Measurements from ENCODE around the gene HYAL2.
A peak's percentile ranks its signal among the peaks of the same experiment; 100 is the strongest.

HYAL2 gene

DNA sequence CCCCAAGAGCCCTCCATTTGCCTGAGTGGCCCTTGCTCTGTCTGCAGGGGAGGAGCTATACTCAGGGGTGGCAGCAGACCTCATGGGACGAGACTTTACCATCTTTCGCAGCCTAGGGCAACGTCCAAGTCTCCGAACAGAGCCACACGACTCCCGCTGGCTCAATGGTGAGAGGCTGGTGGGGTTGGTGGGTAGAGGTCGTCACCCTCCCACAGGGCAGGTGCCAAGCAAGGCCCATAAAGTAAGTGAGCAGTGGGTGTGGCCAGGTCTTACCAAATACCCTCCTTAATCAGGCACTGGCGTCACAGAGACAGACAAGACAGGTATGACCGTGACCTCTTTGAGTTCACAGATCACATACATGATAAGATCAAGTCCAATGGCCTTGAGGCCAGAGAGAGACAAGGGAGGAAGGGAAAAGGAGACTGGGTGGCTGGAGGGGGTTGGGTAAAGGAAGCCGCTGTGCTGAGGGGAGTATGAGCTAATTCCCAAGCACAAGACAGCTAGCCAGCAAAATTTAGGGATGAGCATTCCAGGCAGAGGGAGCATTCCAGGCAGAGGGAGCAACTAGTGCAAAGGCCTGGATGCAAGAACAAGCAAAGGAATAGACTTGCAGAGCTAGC is 51.1 kb downstream of the HYAL2 start:
- TF ChIP-seq, protein P1, sequence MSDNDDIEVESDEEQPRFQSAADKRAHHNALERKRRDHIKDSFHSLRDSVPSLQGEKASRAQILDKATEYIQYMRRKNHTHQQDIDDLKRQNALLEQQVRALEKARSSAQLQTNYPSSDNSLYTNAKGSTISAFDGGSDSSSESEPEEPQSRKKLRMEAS (IDR thresholded peaks at IDR 0.05; ENCODE audit: low read depth, low read length), result no peak
- TF ChIP-seq MYC (IDR thresholded peaks at IDR 0.05; ENCODE audit: low read depth, low read length), result no peak
- no peak for TF ChIP-seq POLR2A (IDR thresholded peaks at IDR 0.05; ENCODE audit: extremely low read depth, insufficient read length)
- TF ChIP-seq, protein P2, sequence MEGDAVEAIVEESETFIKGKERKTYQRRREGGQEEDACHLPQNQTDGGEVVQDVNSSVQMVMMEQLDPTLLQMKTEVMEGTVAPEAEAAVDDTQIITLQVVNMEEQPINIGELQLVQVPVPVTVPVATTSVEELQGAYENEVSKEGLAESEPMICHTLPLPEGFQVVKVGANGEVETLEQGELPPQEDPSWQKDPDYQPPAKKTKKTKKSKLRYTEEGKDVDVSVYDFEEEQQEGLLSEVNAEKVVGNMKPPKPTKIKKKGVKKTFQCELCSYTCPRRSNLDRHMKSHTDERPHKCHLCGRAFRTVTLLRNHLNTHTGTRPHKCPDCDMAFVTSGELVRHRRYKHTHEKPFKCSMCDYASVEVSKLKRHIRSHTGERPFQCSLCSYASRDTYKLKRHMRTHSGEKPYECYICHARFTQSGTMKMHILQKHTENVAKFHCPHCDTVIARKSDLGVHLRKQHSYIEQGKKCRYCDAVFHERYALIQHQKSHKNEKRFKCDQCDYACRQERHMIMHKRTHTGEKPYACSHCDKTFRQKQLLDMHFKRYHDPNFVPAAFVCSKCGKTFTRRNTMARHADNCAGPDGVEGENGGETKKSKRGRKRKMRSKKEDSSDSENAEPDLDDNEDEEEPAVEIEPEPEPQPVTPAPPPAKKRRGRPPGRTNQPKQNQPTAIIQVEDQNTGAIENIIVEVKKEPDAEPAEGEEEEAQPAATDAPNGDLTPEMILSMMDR (IDR thresholded peaks at IDR 0.05; ENCODE audit: low read depth, low read length), result no peak
- DNase-seq (ENCODE audit: low read depth), result no peak
- no peak overlapping the region for H3K4me3 ChIP-seq (ENCODE audit: low read depth, low read length)

GRCh38 chr3:50270422-50271224 is 51.9 kb downstream of the HYAL2 start:
- no peak for DNase-seq (ENCODE audit: low read depth)

DNA sequence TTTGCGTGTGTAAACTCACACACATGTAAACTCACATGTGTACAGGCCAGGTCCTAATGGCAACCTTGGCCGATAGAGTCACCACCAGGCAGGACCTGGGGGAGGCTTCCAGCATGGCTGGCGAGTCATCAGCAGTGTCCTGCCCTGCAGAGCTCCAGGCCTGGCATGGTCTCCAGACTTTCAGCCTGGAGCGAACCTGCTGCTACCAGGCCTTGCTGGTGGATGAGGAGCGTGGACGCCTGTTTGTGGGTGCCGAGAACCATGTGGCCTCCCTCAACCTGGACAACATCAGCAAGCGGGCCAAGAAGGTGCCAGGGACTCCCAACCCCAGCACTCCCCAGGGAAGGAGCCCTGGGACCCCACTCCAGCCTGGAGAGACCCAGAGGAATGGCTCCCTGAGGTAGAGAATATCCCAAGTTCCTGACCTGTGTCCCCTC is 52.5 kb downstream of the HYAL2 start:
- DNase-seq (ENCODE audit: low read depth), result peak; percentile 32
- TF ChIP-seq, protein P1 (IDR thresholded peaks at IDR 0.05; ENCODE audit: low read depth, low read length), result 0 out of 2 replicates have a peak, but pooled peaks have one; percentile 7
- TF ChIP-seq POLR2A (IDR thresholded peaks at IDR 0.05; ENCODE audit: extremely low read depth, insufficient read length), result no peak
- TF ChIP-seq, protein P2 (IDR thresholded peaks at IDR 0.05; ENCODE audit: low read depth, low read length), result no peak
- TF ChIP-seq MYC (IDR thresholded peaks at IDR 0.05; ENCODE audit: low read depth, low read length), result no peak
- no peak overlapping the region for H3K4me3 ChIP-seq (ENCODE audit: low read depth, low read length)

More at GRCh38 chr3:50270422-50271224, 51.9 kb downstream of the HYAL2 start:
- no peak overlapping the region for H3K4me3 ChIP-seq (ENCODE audit: low read depth, low read length)
- TF ChIP-seq, protein P1 (IDR thresholded peaks at IDR 0.05; ENCODE audit: low read depth, low read length), result no peak

DNA sequence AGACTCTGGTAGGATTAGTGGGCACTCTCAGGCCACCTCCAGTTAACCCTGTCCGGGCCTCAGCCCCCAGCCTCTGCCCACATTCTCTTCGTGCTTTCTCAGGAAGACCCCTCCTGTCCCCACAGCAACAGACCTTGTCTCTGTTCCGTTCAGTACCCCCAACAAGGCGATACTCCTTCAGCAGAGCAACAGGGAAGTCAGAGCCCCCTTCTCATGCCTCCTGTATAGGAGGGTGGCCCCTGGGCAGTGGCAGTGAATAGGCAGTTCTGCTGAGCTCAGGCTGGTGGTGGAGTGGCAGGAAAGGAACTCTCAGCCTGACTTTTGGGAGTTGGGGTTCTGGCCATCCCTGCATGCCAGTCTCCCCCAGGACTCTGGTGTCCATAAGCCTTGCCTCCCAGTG is 53.1 kb downstream of the HYAL2 start:
- no peak overlapping the region for H3K4me3 ChIP-seq (ENCODE audit: low read depth, low read length)
- no peak for TF ChIP-seq POLR2A (IDR thresholded peaks at IDR 0.05; ENCODE audit: extremely low read depth, insufficient read length)
- TF ChIP-seq, protein P1 (IDR thresholded peaks at IDR 0.05; ENCODE audit: low read depth, low read length), result no peak
- TF ChIP-seq, protein P2 (IDR thresholded peaks at IDR 0.05; ENCODE audit: low read depth, low read length), result no peak
- no peak for TF ChIP-seq MYC (IDR thresholded peaks at IDR 0.05; ENCODE audit: low read depth, low read length)

DNA sequence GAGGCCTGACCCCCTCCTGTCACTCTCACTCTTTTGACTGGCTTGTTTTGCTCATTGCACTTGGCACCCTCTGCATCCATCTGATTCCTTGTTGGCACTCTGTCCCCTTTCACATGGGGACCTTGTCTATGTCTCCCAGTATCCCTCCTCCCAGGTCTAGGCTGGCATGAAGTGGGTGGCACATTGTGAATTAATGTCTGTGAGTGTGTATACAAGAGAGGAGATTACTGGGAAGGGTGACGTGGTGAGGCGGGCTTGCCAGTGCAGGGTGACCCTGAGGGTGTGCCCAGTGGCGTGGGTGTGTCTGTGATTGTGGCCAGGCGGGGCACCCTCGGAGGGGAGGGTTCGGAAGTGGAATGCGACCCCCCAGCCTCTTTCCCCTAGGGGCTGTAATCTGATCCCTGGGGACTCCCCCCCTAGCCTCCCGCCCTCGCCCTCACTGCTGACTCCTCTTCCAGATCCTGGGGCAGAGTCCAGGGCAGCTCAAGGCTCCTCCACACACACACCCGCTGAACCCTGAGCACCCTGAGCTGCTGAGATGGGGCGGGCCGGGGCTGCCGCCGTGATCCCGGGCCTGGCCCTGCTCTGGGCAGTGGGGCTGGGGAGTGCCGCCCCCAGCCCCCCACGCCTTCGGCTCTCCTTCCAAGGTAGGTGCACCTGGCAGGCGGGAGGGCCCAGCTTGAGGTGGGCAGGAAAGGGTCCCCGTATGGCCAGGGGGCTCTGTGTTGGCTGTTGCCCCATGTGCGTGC is 53.7 kb downstream of the HYAL2 start, which contains the start of gene SEMA3B:
SEMA3B (plus strand) TSS at position 445 of the 749 bp plus-strand sequence; CDS start at position 539, 94 bp downstream.
- no peak within 1 kb of the TSS for H3K4me3 ChIP-seq (ENCODE audit: low read depth, low read length)
- TF ChIP-seq, protein P2 (IDR thresholded peaks at IDR 0.05; ENCODE audit: low read depth, low read length), result no peak
- TF ChIP-seq, protein P1 (IDR thresholded peaks at IDR 0.05; ENCODE audit: low read depth, low read length), result no peak
- TF ChIP-seq MYC (IDR thresholded peaks at IDR 0.05; ENCODE audit: low read depth, low read length) (no peak), POLR2A (IDR thresholded peaks at IDR 0.05; ENCODE audit: extremely low read depth, insufficient read length) (no peak)
- no peak for DNase-seq (ENCODE audit: low read depth)

More for the DNA sequence above, 53.1 kb downstream of the HYAL2 start:
- DNase-seq (ENCODE audit: low read depth), result no peak

All from NB4 (cell line).